Measurements from ENCODE around the gene DPH6. TPM values are rescaled to one million over a fixed set of nuclear protein-coding genes. Genes with fewer than 3 reads are reported as not detected.

The DPH6 gene
- total RNA-seq, 1 donor from 2014 or later: 14.2 TPM

DNA sequence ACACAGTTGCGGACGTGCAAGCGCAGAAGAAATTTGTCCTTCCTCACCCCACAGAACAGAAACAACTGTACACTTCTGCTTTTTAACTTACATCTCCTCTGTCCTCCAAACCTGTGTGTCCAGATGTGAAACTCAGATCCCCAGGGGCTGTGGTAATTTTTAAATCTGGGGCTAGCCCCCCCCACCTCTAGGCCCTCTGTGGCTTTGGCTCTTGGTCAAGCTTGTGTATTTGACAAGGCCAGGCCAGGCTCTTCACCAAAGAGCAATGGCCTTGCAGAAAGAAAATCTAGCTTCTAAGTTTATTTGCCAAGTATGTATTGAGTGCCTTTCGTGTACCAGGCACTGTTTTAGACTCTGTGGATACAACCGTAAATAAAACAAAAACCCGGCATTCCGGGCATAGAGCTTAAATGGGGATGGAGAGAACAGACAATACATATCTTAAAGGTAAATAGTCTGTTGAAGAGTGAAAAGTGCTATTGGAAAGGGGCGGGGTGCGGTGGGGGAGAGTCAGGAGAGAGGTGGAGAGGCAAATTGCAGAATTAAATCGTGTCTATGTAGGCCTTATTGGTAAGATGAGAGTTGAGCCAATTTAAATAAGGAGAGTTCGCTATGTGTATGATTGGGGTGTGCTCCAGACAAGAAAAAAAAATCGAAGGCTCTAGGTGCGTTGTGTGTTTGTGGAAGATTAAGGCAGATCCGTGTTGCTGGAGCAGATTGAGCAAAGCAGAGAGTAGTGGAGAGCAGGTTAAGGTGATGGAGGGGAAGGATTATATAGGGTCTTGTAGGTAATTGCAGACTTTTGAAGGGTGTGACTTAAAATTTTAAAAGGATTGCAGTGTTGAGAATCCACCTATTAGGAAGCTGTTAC, 781 bp upstream of the DPH6 start:
- Mint-ChIP-seq H3K9me3 (ENCODE audit: unreplicated experiment) (peaks cover 10% of the 10 kb centered on the region), H3K4me3 (ENCODE audit: unreplicated experiment) (peak overlapping the region; percentile 85), H3K27ac (ENCODE audit: unreplicated experiment) (peak overlapping the region; percentile 84), H3K27me3 (ENCODE audit: unreplicated experiment) (no peaks in the 10 kb centered on the region), H3K36me3 (ENCODE audit: unreplicated experiment) (no peaks in the 10 kb centered on the region), H3K4me1 (ENCODE audit: low read depth, unreplicated experiment) (peaks cover 12% of the 10 kb centered on the region)
- TF ChIP-seq, protein P1, sequence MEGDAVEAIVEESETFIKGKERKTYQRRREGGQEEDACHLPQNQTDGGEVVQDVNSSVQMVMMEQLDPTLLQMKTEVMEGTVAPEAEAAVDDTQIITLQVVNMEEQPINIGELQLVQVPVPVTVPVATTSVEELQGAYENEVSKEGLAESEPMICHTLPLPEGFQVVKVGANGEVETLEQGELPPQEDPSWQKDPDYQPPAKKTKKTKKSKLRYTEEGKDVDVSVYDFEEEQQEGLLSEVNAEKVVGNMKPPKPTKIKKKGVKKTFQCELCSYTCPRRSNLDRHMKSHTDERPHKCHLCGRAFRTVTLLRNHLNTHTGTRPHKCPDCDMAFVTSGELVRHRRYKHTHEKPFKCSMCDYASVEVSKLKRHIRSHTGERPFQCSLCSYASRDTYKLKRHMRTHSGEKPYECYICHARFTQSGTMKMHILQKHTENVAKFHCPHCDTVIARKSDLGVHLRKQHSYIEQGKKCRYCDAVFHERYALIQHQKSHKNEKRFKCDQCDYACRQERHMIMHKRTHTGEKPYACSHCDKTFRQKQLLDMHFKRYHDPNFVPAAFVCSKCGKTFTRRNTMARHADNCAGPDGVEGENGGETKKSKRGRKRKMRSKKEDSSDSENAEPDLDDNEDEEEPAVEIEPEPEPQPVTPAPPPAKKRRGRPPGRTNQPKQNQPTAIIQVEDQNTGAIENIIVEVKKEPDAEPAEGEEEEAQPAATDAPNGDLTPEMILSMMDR (IDR thresholded peaks at IDR 0.05; ENCODE audit: partially characterized antibody, unreplicated experiment): no peak
- DNase-seq: no peak

DNA sequence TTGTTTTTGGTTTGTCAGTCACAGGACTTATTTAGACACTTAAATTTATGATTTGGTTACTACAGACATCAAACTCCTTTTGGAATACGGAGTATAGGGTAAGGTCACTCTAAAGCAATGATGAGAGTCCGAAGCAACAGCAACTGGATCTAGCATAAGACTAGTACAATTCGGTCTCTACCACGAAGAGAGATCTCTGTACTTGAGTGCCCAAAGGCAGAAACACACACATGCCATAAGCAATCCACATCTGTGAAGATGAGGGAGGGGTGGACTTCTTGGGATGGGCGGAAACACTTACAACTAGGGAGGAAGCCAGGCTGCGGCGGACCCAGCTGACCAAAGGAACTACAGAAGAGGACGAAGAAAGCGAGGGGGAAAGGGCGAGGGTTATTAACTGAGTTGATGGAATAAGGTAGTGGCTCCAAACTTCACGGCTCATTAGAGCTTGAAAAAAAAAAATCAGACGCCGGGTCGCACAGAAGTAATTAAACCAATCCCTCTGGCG, 595 bp downstream of the DPH6 start:
- peak; percentile 28 for DNase-seq
- peaks cover 12% of the 10 kb centered on the region for H3K4me1 Mint-ChIP-seq (ENCODE audit: low read depth, unreplicated experiment)
- no peaks in the 10 kb centered on the region for H3K27me3 Mint-ChIP-seq (ENCODE audit: unreplicated experiment)
- H3K4me3 Mint-ChIP-seq (ENCODE audit: unreplicated experiment): peak overlapping the region; percentile 96
- peak overlapping the region; percentile 96 for H3K27ac Mint-ChIP-seq (ENCODE audit: unreplicated experiment)
- TF ChIP-seq, protein P1 (IDR thresholded peaks at IDR 0.05; ENCODE audit: partially characterized antibody, unreplicated experiment): no peak
- peaks cover 10% of the 10 kb centered on the region for H3K9me3 Mint-ChIP-seq (ENCODE audit: unreplicated experiment)
- H3K36me3 Mint-ChIP-seq (ENCODE audit: unreplicated experiment): no peaks in the 10 kb centered on the region

DNA sequence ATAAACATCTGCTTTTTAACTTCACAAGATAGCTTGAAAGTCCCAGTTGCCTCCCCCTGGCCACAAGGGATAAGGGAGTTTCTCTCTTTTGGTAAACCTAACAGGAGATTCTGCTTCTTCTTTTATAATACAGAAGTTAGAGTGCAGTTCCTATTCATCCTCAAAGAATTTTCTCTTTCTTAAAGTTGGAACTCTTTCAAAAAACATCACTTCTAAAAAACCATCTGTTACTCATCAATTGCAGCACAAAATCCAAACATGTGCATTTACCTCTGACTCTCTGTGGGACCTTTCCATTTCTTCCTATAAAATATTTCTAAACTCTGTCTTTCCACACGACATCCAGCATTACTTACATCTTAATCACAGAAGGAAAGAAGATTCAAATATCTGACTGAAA, 5.1 kb downstream of the DPH6 start:
- H3K27me3 Mint-ChIP-seq (ENCODE audit: unreplicated experiment): no peaks in the 10 kb centered on the region
- no peak for DNase-seq
- no peaks in the 10 kb centered on the region for H3K36me3 Mint-ChIP-seq (ENCODE audit: unreplicated experiment)
- no peak overlapping the region for H3K4me3 Mint-ChIP-seq (ENCODE audit: unreplicated experiment)
- H3K4me1 Mint-ChIP-seq (ENCODE audit: low read depth, unreplicated experiment): peaks cover 4% of the 10 kb centered on the region
- no peak overlapping the region for H3K27ac Mint-ChIP-seq (ENCODE audit: unreplicated experiment)
- TF ChIP-seq, protein P1 (IDR thresholded peaks at IDR 0.05; ENCODE audit: partially characterized antibody, unreplicated experiment): no peak
- peaks cover 10% of the 10 kb centered on the region for H3K9me3 Mint-ChIP-seq (ENCODE audit: unreplicated experiment)

DNA sequence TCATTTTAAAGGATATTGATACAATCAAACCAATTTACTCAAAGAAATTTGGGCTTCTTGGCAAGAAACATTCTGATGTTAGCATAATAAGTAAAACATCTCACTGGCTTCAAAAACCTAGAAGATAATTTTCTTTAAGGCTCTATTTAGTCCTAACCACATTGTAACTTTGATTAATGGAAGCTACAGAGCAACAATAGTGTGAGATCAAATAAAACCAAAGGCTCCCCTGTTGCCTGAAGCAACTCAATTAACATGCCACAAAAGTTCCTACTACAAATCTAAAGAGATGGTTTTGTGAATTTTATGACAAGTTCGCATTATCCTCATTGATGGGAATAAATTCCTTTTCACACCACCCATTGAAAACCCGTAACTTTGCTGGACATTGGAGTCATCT, 5.9 kb downstream of the DPH6 start:
- Mint-ChIP-seq H3K27me3 (ENCODE audit: unreplicated experiment) (no peaks in the 10 kb centered on the region), H3K27ac (ENCODE audit: unreplicated experiment) (no peak overlapping the region), H3K4me1 (ENCODE audit: low read depth, unreplicated experiment) (no peaks in the 10 kb centered on the region), H3K4me3 (ENCODE audit: unreplicated experiment) (no peak overlapping the region), H3K36me3 (ENCODE audit: unreplicated experiment) (no peaks in the 10 kb centered on the region), H3K9me3 (ENCODE audit: unreplicated experiment) (peaks cover 3% of the 10 kb centered on the region)
- TF ChIP-seq, protein P1 (IDR thresholded peaks at IDR 0.05; ENCODE audit: partially characterized antibody, unreplicated experiment): no peak
- no peak for DNase-seq

DNA sequence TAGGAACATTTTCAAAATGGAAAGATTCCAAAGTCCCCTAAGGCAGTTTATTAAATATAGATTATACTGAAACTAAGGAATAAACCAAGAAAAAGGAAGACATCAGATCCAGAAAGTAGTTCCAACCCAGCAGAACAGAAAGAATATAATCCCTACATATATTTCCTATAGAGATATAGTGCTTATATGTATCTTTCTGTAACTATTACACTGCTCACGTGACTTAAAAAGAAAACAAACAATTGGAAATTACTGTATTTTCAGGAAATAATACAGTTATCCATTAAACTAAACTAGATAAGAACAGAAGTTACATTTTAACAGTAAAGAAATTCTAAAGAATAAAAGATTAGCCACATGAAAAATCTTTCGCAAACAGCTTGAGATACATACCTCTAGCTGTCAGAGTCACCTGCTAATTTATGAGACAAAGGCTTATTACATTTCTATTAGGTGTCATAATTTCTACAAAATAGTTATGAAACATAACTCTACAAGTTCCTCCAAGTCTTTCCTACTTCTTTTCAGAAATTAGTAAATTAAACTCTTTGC, 10.5 kb downstream of the DPH6 start:
- TF ChIP-seq, protein P1 (IDR thresholded peaks at IDR 0.05; ENCODE audit: partially characterized antibody, unreplicated experiment): no peak
- DNase-seq: no peak
- no peaks in the 10 kb centered on the region for H3K27me3 Mint-ChIP-seq (ENCODE audit: unreplicated experiment)
- no peak overlapping the region for H3K4me3 Mint-ChIP-seq (ENCODE audit: unreplicated experiment)
- no peaks in the 10 kb centered on the region for H3K36me3 Mint-ChIP-seq (ENCODE audit: unreplicated experiment)
- H3K27ac Mint-ChIP-seq (ENCODE audit: unreplicated experiment): no peak overlapping the region
- no peaks in the 10 kb centered on the region for H3K9me3 Mint-ChIP-seq (ENCODE audit: unreplicated experiment)
- no peaks in the 10 kb centered on the region for H3K4me1 Mint-ChIP-seq (ENCODE audit: low read depth, unreplicated experiment)
